HEK293 (cell line): ENCODE data around the gene TTLL11.
A peak's percentile ranks its signal among the peaks of the same experiment; 100 is the strongest.

Experiments used
- GLI4 ChIP-seq: fragments of 450-650 bp; formaldehyde crosslinking; IDR thresholded peaks from 2 replicates; pipeline ENCODE4 v1.5.1; 2016; ENCODE audit warnings: missing biosample characterization, missing genetic modification characterization
- GLIS2 ChIP-seq: fragments of 450-650 bp; formaldehyde crosslinking; IDR thresholded peaks from 2 replicates; pipeline ENCODE4 v1.5.1; 2016; ENCODE audit warnings: missing biosample characterization, missing genetic modification characterization
- KLF1 ChIP-seq: fragments of 450-650 bp; formaldehyde crosslinking; IDR thresholded peaks from 2 replicates; pipeline ENCODE4 v1.5.1; 2016; ENCODE audit warnings: missing biosample characterization, missing genetic modification characterization
- KLF10 ChIP-seq: fragments of 450-650 bp; IDR thresholded peaks from 2 replicates; pipeline ENCODE4 v1.5.1; 2018; ENCODE audit warnings: missing biosample characterization, mild to moderate bottlenecking, missing genetic modification characterization
- KLF16 ChIP-seq: fragments of 450-650 bp; formaldehyde crosslinking; IDR thresholded peaks from 2 replicates; pipeline ENCODE4 v1.5.1; 2017; ENCODE audit warnings: missing biosample characterization, missing genetic modification characterization
- KLF9 ChIP-seq: fragments of 450-650 bp; formaldehyde crosslinking; IDR thresholded peaks from 2 replicates; pipeline ENCODE4 v1.5.1; 2016; ENCODE audit warnings: missing biosample characterization, missing genetic modification characterization, low read depth
- SALL2 ChIP-seq: fragments of 450-650 bp; formaldehyde crosslinking; IDR thresholded peaks from 2 replicates; pipeline ENCODE4 v1.5.0; 2017; ENCODE audit warnings: missing biosample characterization, mild to moderate bottlenecking, missing genetic modification characterization, borderline replicate concordance
- SETDB1 ChIP-seq: IDR thresholded peaks from one replicate; pipeline ENCODE4 v1.6.1; 2017; ENCODE audit warnings: mild to moderate bottlenecking, low read length, moderate library complexity, mixed read lengths; ENCODE audit not compliant: insufficient read length
- SP3 ChIP-seq: fragments of 450-650 bp; formaldehyde crosslinking; IDR thresholded peaks from 2 replicates; pipeline ENCODE4 v1.5.1; 2016; ENCODE audit warnings: missing biosample characterization, missing genetic modification characterization
- SP7 ChIP-seq: fragments of 450-650 bp; formaldehyde crosslinking; IDR thresholded peaks from 2 replicates; pipeline ENCODE4 v1.5.1; 2016; ENCODE audit warnings: missing biosample characterization, missing genetic modification characterization
- TRIM28 ChIP-seq: IDR thresholded peaks from 2 replicates; pipeline ENCODE4 v1.6.1; 2011; ENCODE audit warnings: low read length, control low read depth, borderline replicate concordance
- YY2 ChIP-seq: fragments of 450-650 bp; formaldehyde crosslinking; IDR thresholded peaks from 2 replicates; pipeline ENCODE4 v1.5.1; 2016; ENCODE audit warnings: missing biosample characterization, missing genetic modification characterization
- ZBTB11 ChIP-seq: fragments of 450-650 bp; formaldehyde crosslinking; conservative IDR thresholded peaks from 2 replicates; pipeline ENCODE4 v1.5.1; 2016; ENCODE audit warnings: low read depth, missing biosample characterization, missing genetic modification characterization
- ZBTB17 ChIP-seq: fragments of 450-650 bp; formaldehyde crosslinking; IDR thresholded peaks from 2 replicates; pipeline ENCODE4 v1.5.1; 2016; ENCODE audit warnings: missing biosample characterization, missing genetic modification characterization
- ZBTB20 ChIP-seq: fragments of 450-650 bp; formaldehyde crosslinking; IDR thresholded peaks from 2 replicates; pipeline ENCODE4 v1.5.1; 2016; ENCODE audit warnings: missing biosample characterization, missing genetic modification characterization
- ZBTB48 ChIP-seq: fragments of 450-650 bp; formaldehyde crosslinking; IDR thresholded peaks from 2 replicates; pipeline ENCODE4 v1.5.1; 2016; ENCODE audit warnings: missing biosample characterization, missing genetic modification characterization
- ZIC2 ChIP-seq: fragments of 450-650 bp; formaldehyde crosslinking; IDR thresholded peaks from 2 replicates; pipeline ENCODE4 v1.5.1; 2016; ENCODE audit warnings: missing biosample characterization, missing genetic modification characterization
- ZNF121 ChIP-seq: fragments of 450-650 bp; formaldehyde crosslinking; IDR thresholded peaks from 2 replicates; pipeline ENCODE4 v1.5.1; 2016; ENCODE audit warnings: missing biosample characterization, missing genetic modification characterization
- ZNF146 ChIP-seq: fragments of 450-650 bp; formaldehyde crosslinking; IDR thresholded peaks from 2 replicates; pipeline ENCODE4 v1.5.1; 2016; ENCODE audit warnings: missing biosample characterization, missing genetic modification characterization
- ZNF184 ChIP-seq: fragments of 450-650 bp; IDR thresholded peaks from 2 replicates; pipeline ENCODE4 v1.5.1; 2018; ENCODE audit warnings: missing biosample characterization, mild to moderate bottlenecking, missing genetic modification characterization
- ZNF2 ChIP-seq: fragments of 450-650 bp; formaldehyde crosslinking; IDR thresholded peaks from 2 replicates; pipeline ENCODE4 v1.5.1; 2016; ENCODE audit warnings: missing biosample characterization, missing genetic modification characterization
- ZNF324 ChIP-seq: fragments of 450-650 bp; formaldehyde crosslinking; IDR thresholded peaks from 2 replicates; pipeline ENCODE4 v1.5.1; 2016; ENCODE audit warnings: missing biosample characterization, missing genetic modification characterization
- ZNF426 ChIP-seq: fragments of 450-650 bp; formaldehyde crosslinking; IDR thresholded peaks from 2 replicates; pipeline ENCODE4 v1.5.1; 2017; ENCODE audit warnings: missing biosample characterization, missing genetic modification characterization, mild to moderate bottlenecking, inconsistent platforms, moderate library complexity
- ZNF514 ChIP-seq: fragments of 450-650 bp; formaldehyde crosslinking; IDR thresholded peaks from 2 replicates; pipeline ENCODE4 v1.5.1; 2016; ENCODE audit warnings: missing biosample characterization, missing genetic modification characterization
- ZNF548 ChIP-seq: fragments of 450-650 bp; formaldehyde crosslinking; IDR thresholded peaks from 2 replicates; pipeline ENCODE4 v1.5.1; 2016; ENCODE audit warnings: missing biosample characterization, missing genetic modification characterization
- ZNF600 ChIP-seq: fragments of 450-650 bp; formaldehyde crosslinking; IDR thresholded peaks from 2 replicates; pipeline ENCODE4 v1.5.1; 2016; ENCODE audit warnings: missing biosample characterization, missing genetic modification characterization
- ZNF639 ChIP-seq: fragments of 450-650 bp; formaldehyde crosslinking; IDR thresholded peaks from 2 replicates; pipeline ENCODE4 v1.5.1; 2016; ENCODE audit warnings: missing biosample characterization, missing genetic modification characterization
- ZNF701 ChIP-seq: fragments of 450-650 bp; formaldehyde crosslinking; IDR thresholded peaks from 2 replicates; pipeline ENCODE4 v1.5.1; 2016; ENCODE audit warnings: missing biosample characterization, missing genetic modification characterization
- ZNF76 ChIP-seq: fragments of 450-650 bp; formaldehyde crosslinking; IDR thresholded peaks from 2 replicates; pipeline ENCODE4; 2016; ENCODE audit warnings: low read depth, missing biosample characterization, missing genetic modification characterization, borderline replicate concordance
- TF ChIP-seq, protein P1 (sequence below): fragments of 450-650 bp; formaldehyde crosslinking; IDR thresholded peaks from 2 replicates; pipeline ENCODE4 v1.5.1; 2016; ENCODE audit warnings: missing biosample characterization, missing genetic modification characterization
- TF ChIP-seq, protein P2 (sequence below): fragments of 450-650 bp; formaldehyde crosslinking; IDR thresholded peaks from 2 replicates; pipeline ENCODE4 v1.5.1; 2016; ENCODE audit warnings: missing biosample characterization, missing genetic modification characterization

TTLL11 gene

DNA sequence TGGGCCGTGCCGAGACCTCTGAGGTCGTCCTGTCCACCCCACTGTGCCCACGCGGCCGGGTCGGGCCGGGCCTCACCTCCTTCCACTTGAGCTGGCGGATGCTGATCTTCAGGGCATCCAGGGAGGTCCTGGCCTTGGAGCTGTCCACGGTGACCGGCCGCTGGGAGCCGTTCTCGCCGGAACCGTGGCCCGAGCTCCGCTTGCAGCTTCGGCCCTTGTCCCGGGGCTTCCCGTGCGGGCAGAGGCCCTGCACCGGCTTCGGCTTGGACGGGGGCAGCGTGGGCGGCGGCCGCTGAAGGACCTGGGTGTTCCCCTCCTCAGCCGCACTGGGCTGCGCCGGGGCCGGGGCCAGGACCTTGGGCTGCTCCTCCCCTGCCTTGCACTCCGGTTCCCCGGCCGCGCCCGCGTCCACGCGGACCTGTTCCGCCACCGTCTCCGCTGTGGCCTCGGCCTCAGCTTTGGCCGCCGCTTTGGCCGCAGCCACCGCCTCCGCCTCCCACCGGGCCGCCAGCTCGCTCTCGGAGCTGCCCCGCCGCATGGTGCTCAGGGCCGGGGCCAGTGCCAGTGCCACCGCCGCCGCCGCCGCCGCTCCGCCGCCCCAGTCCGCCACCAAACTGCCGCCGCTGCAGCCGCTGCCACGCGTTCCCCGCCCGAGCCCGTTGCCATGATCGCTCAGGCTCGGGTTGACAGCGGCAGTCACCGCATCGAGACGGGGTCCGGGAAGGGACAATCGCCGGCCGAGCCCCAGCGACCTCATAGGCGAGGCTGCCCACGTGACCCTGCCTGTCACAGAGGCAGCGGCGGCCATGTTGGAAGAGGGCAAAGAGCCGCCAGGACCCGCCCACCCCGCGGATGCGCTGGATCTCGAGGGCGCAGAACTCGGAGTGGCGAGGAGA, at the start of gene TTLL11 (continued):
- TF ChIP-seq ZNF76 (tag by site-specific recombination) (peak; percentile 76), ZBTB11 (tag by site-specific recombination) (0 out of 2 replicates have a peak, but pooled peaks have one; percentile 39), ZBTB48 (tag by site-specific recombination) (0 out of 2 replicates have a peak, but pooled peaks have one; percentile 43), ZNF548 (no peak), ZNF184 (tag by site-specific recombination) (no peak), ZNF600 (no peak), ZNF514 (tag by site-specific recombination) (no peak), ZNF426 (no peak), ZIC2 (tag by site-specific recombination) (0 out of 2 replicates have a peak, but pooled peaks have one; percentile 10), SP7 (tag by site-specific recombination) (0 out of 2 replicates have a peak, but pooled peaks have one; percentile 52), ZNF701 (tag by site-specific recombination) (no peak), ZNF324 (no peak), KLF16 (tag by site-specific recombination) (peak; percentile 62; the same call in 1 of the 2 replicates), KLF9 (tag by site-specific recombination) (peak; percentile 86), GLIS2 (tag by site-specific recombination) (peak; percentile 51; the same call in 1 of the 2 replicates), GLI4 (tag by site-specific recombination) (peak; percentile 11; the same call in 1 of the 2 replicates), SETDB1 (no peak), TRIM28 (no peak), ZNF146 (tag by site-specific recombination) (no peak), SALL2 (tag by site-specific recombination) (no peak), SP3 (tag by site-specific recombination) (peak; percentile 74), ZNF121 (tag by site-specific recombination) (no peak), KLF10 (peak; percentile 52; the same call in 1 of the 2 replicates), ZBTB17 (tag by site-specific recombination) (peak; percentile 95), ZBTB20 (tag by site-specific recombination) (peak; percentile 51), YY2 (tag by site-specific recombination) (peak; percentile 74), ZNF2 (0 out of 2 replicates have a peak, but pooled peaks have one; percentile 26), KLF1 (tag by site-specific recombination) (peak; percentile 23; the same call in 1 of the 2 replicates), ZNF639 (tag by site-specific recombination) (peak; percentile 36; the same call in 1 of the 2 replicates)
- TF ChIP-seq, protein P1, sequence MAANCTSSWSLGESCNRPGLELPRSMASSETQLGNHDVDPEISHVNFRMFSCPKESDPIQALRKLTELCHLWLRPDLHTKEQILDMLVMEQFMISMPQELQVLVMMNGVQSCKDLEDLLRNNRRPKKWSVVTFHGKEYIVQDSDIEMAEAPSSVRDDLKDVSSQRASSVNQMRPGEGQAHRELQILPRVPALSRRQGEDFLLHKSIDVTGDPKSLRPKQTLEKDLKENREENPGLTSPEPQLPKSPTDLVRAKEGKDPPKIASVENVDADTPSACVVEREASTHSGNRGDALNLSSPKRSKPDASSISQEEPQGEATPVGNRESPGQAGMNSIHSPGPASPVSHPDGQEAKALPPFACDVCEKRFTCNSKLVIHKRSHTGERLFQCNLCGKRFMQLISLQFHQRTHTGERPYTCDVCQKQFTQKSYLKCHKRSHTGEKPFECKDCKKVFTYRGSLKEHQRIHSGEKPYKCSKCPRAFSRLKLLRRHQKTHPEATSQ (tag by site-specific recombination), result no peak
- TF ChIP-seq, protein P2, sequence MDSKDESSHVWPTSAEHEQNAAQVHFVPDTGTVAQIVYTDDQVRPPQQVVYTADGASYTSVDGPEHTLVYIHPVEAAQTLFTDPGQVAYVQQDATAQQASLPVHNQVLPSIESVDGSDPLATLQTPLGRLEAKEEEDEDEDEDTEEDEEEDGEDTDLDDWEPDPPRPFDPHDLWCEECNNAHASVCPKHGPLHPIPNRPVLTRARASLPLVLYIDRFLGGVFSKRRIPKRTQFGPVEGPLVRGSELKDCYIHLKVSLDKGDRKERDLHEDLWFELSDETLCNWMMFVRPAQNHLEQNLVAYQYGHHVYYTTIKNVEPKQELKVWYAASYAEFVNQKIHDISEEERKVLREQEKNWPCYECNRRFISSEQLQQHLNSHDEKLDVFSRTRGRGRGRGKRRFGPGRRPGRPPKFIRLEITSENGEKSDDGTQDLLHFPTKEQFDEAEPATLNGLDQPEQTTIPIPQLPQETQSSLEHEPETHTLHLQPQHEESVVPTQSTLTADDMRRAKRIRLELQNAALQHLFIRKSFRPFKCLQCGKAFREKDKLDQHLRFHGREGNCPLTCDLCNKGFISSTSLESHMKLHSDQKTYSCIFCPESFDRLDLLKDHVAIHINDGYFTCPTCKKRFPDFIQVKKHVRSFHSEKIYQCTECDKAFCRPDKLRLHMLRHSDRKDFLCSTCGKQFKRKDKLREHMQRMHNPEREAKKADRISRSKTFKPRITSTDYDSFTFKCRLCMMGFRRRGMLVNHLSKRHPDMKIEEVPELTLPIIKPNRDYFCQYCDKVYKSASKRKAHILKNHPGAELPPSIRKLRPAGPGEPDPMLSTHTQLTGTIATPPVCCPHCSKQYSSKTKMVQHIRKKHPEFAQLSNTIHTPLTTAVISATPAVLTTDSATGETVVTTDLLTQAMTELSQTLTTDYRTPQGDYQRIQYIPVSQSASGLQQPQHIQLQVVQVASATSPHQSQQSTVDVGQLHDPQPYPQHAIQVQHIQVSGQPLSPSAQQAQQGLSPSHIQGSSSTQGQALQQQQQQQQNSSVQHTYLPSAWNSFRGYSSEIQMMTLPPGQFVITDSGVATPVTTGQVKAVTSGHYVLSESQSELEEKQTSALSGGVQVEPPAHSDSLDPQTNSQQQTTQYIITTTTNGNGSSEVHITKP (tag by site-specific recombination), result 0 out of 2 replicates have a peak, but pooled peaks have one; percentile 6
- TF ChIP-seq, all 188 proteins: peak for 30
